ENCODE data around the gene ADAMTS2. TPM values are rescaled to one million over a fixed set of nuclear protein-coding genes. Genes with fewer than 3 reads are reported as not detected.

The ADAMTS2 gene
- total RNA-seq, 1 donor from 2014 or later: 49.3 TPM

GRCh38 chr5:179311091-179311470 is 34.2 kb downstream of the ADAMTS2 start:
- peak; percentile 32 for DNase-seq

DNA sequence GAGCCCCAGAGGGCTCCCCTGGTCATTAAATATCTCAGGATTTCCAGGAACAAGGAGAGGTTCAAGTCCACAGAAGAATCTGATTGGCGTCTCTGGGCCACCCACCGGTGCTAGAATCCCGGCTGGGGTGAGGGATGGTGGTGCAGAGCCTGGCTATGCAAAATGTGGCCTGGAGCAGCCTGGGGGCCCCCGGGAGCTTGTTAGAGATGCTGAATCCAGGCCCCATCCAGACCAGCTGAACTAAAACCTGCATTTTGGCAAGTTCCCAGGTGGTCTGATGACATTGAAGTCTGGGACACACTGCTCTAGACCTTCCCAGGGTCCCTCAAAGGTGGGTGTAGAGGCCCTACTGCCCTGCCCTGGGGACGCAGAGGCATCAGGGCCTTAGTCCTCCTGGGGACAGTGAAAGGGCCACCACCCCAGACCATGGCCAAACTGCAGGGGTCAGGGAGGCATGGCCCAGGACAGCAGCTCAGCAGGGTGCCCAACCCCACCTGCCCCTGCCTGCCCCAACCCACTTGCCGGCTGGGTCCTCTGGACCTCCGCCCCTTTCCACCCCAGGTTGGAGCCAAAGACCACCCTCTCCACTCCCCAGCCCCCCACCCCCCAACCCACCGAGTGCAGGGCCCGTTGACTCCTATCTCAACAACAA is 34.7 kb downstream of the ADAMTS2 start:
- DNase-seq: no peak

DNA sequence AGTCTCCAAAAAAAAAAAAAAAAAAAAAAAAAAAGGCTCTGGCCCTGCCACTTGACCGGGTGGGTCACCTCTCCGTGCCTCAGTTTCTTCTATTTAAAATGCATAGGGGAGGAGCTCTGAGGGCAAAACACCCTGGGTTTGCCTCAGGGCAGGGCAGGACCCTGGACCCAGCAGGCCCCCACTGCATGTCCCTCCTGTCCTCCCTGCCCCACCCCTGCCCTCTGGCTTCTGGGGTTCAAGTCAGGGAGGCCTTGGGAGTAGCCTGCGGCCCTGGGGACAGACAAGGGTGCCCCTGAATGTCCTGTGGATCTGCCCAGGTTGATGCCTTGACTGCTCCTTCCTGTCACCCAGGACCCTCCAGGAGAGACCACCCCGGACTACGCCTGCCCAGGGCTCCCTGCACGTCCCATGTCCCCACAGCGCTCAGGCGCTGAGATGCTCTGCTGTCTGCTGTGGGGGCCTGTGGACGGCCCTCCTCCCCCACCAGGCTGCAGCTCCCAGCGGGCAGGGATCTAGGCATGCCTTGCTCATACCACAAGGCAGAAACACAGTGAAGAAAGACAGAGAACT is 35.4 kb downstream of the ADAMTS2 start:
- DNase-seq: no peak

GRCh38 chr5:179309383-179309670 is 35.9 kb downstream of the ADAMTS2 start:
- no peak for DNase-seq

GRCh38 chr5:179308563-179309382 is 36.5 kb downstream of the ADAMTS2 start:
- no peak for DNase-seq

GRCh38 chr5:179307931-179308471 is 37.3 kb downstream of the ADAMTS2 start:
- DNase-seq: no peak

DNA sequence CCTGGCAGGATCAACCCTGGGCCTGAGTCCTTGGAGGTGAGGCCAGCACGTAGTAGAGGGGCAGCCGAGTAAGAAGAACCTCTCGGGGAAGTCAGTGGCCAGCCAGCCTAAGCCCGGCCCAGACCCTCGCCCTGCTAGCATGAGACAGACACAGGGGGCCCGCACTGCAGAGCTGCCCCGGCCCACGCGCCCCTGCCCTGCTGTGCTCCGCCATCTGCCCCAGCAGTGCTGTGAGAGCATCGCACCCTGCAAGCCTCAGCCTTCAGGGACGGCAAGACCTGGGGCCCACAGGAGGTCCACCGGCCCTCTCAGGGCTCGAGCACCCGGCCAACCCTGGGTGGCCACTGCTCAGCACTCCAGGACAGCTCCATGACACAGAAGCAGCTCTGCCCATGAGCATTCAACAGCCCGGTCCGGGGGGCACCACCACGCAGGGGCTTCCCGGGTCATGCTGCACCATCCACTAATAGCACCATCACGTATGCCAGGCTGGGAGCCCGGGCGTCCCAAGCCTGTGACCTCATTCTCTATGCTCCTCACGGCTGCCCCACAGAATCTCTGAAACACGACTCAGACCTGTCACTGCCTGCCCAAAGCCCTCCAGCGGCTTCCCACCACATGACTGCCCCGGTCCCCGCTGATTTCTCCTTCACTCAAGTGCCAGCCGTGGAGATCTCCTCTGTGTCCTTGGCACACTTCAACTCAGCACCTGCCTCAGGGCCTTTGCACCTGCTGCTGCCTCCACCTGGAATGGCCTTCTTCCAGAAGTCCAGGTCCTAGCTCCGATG is 38.1 kb downstream of the ADAMTS2 start:
- no peak for DNase-seq

- no peak for DNase-seq
Measured at GRCh38 chr5:179306191-179307012, 38.9 kb downstream of the ADAMTS2 start.

DNA sequence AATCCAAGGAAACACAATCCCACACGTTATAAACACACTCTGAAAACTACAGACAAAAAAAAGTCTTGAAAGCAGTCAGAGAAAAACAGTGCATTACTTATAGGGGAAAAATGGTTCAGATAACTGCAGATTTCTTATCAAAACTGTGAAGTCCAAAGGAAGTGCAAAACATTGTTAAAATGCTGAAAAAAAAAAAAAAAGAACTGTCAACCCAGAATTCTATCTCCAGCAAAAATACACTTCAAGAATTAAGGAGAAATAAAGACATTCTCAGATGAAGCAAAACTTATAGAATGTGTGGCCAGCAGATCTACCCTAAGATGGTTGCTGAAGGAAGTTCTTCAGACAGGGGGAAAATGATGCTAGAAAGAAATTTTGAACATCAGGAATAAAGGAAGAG is 40.4 kb downstream of the ADAMTS2 start:
- DNase-seq: no peak

GRCh38 chr5:179304466-179304865 is 40.8 kb downstream of the ADAMTS2 start:
- DNase-seq: no peak

DNA sequence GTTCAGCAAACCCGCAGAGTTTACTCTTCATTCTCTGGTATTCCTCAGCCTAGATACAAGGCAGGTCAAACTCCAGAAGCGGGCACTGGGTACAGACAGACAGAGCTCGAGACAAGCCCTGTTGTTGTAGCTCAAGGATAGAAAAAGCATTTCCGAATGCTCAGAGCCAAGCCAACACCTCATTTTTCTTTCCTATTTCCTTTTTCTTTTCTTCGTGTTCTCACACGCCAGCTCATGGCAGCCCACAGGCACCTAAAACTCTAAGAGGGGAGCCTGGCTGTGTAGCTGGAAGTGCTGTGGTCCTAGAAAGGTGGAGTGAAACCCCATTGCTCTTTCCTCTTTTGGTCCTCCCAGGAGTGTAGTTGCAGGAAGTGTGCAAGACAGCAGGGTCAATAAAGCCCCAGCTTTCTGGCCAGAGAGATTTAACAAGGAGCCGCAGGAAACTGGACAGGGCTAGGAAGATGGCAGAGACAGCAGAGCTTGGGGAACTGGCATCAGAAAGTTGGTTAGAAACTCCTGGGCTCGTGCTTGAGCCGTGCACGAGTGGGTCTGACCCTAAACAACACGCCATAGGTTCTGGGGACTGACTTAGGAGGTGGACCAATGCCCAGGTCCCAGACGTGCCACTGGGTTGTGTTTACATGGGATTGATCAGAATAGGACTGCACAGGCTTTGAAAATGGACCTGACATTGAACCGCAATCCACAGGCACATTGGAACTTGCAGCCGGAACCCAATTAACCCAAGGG is 41.6 kb downstream of the ADAMTS2 start:
- DNase-seq: no peak

DNA sequence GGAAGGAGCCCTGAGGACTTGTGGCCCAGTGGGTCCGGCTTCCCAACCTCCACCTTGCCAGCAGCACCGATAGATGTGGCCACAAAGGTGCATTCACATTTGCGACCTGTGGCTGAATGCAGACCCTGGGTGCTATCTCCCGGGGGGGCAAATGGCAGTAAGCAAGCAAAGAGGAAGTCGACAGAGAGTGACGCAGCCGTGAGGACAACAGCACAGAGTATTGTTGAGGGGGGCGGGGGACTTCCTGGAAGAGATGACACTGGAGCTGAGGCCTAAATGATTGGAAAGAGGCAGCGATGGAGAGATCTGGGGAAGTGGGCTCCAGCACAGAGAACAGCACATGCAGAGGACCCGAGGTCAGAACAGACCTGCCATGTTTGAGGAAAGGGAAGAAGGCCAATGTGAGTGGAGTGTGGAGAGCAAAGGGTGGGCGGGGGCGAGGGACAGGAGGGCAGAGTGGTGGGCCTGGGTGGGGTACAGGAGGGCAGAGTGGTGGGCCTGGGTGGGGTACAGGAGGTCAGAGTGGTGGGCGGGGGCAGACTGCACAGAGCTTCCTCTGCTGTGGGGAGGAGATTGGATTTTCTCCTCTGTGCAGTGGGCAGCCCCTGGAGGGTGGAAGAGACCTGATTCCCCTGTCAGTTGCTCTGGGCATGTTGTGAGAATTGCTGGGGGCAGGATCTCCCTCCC is 42.6 kb downstream of the ADAMTS2 start:
- no peak for DNase-seq

GRCh38 chr5:179301796-179302195 is 43.5 kb downstream of the ADAMTS2 start:
- DNase-seq: no peak

- no peak for DNase-seq
Measured at GRCh38 chr5:179301376-179301775, 43.9 kb downstream of the ADAMTS2 start.

- peak; percentile 49 for DNase-seq
Measured at GRCh38 chr5:179300581-179301180, 44.6 kb downstream of the ADAMTS2 start.

DNA sequence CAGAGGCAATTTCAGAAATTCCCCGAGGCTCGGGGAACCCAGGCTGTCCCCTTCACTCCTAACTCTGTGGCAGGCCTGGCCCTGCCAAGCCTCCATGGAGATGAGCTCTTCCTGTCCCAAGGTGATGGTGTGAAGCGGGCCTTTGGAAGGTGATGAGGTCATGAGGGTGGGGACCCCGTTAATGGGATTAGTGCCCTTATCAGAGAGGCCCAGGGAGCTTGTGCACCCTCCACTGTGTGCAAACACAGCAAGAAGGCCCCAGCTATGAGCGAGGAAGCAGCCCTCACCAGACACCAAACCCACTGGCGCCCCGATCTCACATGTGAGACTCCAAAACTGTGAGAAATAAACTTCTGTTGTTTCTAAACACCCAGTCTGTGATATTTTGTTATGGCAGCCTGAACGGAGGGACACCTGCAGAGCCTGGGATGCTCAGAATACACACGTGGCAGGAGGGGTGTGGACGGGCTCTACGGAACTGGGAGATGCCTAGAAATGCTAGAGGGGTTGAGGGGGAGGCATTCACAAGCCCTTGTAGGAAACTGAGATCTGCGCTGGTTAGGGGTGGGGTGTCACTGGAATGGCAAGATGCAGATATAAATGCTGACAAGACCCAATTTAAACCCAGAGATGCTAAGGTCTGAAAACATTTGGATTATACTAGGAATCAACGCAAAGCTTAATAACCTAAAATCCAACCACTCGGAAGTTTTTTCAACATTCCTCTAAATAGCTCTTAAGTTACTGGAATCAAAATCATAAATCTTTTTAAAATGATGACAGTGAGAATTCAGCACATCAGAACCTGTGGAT is 46.9 kb downstream of the ADAMTS2 start:
- no peak for DNase-seq

GRCh38 chr5:179297486-179298180 is 47.6 kb downstream of the ADAMTS2 start:
- DNase-seq: no peak

GRCh38 chr5:179297026-179297425 is 48.2 kb downstream of the ADAMTS2 start:
- no peak for DNase-seq

Measured in skin of body (tissue), 2 donors.